Esophagus squamous epithelium (tissue), 5 donors: ENCODE data around the gene ASIC2. TPM values are rescaled to one million over a fixed set of nuclear protein-coding genes. Genes with fewer than 3 reads are reported as not detected.

Source experiments
- DNase-seq: peaks from one replicate; lab custom pipeline; 2025; lab: John Stamatoyannopoulos, UW
- H3K27ac ChIP-seq, 4 donors: fragments of 200-600 bp; sonication (generic); one replicate each; pipeline ENCODE4 v1.5.1; 2016 to 2019; ENCODE audit warnings: mild to moderate bottlenecking in 1 of 4
- H3K27me3 ChIP-seq, 4 donors: fragments of 200-600 bp; sonication (generic); 1 replicate in 3 of 4; 2 replicates in 1 of 4; pipeline versions ENCODE4 v1.5.1 to v1.6.0; 2017 to 2021; ENCODE audit warnings: antibody characterized with exemption in 1 of 4
- H3K36me3 ChIP-seq, 3 donors: fragments of 200-600 bp; sonication (generic); one replicate each; pipeline ENCODE4 v1.5.1; 2016 to 2019
- H3K4me1 ChIP-seq, 3 donors: fragments of 200-600 bp; sonication (generic); one replicate each; pipeline ENCODE4 v1.5.1; 2017 to 2019
- H3K4me3 ChIP-seq, 4 donors: fragments of 200-600 bp; sonication (generic); 1 replicate in 3 of 4; 2 replicates in 1 of 4; pipeline ENCODE4 v1.5.1; 2016 to 2019; ENCODE audit warnings: mild to moderate bottlenecking in 2 of 4, moderate library complexity in 1 of 4
- H3K9me3 ChIP-seq, 3 donors: fragments of 200-600 bp; sonication (generic); one replicate each; pipeline ENCODE4 v1.5.1; 2016 to 2019
- CTCF ChIP-seq, 6 experiments: fragments of 450-650 bp in 4 of 6; fragments of 200-600 bp in 2 of 6; sonication (generic) in 2 of 6; IDR thresholded peaks; one replicate each; pipeline ENCODE4 v1.5.1; 2016 to 2019; ENCODE audit warnings: antibody characterized with exemption in 6 of 6, mild to moderate bottlenecking in 4 of 6, moderate library complexity in 4 of 6
- POLR2A ChIP-seq, 4 donors: fragments of 450-650 bp; IDR thresholded peaks; one replicate each; pipeline ENCODE4 v1.6.1; 2017; ENCODE audit warnings: antibody characterized with exemption in 4 of 4, mild to moderate bottlenecking in 4 of 4, moderate library complexity in 3 of 4
- WGBS, 2 donors: methylation state at CpG; one replicate each; pipeline ENCODE4 v1.1.5; 2018; 5-methylcytosine and 5-hydroxymethylcytosine counted together
- intact Hi-C: fragments of 100-400 bp; cut with DNase I; formaldehyde crosslinking; loops from one replicate; pipeline ENCODE4 v1.15.0; 2022
- total RNA-seq, 4 donors: library from RNA; depleted of rRNA; stranded (reverse); fragments of >200 nt; gene quantifications; one replicate each; pipeline ENCODE4 v1.1.0, GENCODE V29; 2016
- donor health status: DM: yes; HTN: yes; CAD: no.

ASIC2 gene
- total RNA-seq, 4 donors from 2014 or later: 0.29 TPM; not detected in 3

DNA sequence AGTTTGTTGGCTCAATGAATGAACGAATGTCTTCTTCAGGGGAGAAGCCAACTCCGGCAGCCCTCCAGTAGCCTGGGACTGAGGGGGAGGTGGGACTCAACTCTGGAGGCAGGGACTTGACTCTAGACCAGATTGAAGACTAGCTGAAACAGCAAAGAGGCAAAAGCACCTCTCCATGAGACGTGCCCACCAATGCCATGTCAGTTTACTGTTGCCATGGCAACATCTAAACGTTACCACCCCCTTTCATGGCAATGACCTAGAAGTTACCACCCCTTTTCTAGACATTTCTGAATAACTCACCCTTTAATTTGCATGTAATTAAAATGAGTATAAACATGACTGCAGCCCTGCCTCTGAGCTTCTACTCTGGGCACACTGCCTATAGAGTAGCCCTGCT lies 91.8 kb downstream of the ASIC2 start:
- no peak overlapping the region for H3K4me3 ChIP-seq
- WGBS, 2 donors: 63% methylated on average over 3 to 4 of the region's 4 CpGs
- no peaks in the 10 kb centered on the region for H3K4me1 ChIP-seq
- no peak overlapping the region for H3K27ac ChIP-seq
- H3K9me3 ChIP-seq: no peaks in the 10 kb centered on the region
- intact Hi-C loops: no loop called here
- TF ChIP-seq POLR2A (IDR thresholded peaks at IDR 0.05): no peak
- TF ChIP-seq CTCF (IDR thresholded peaks at IDR 0.05): no peak
- peaks cover 0 to 83% (median 0%) of the 10 kb centered on the region in 4 donors for H3K27me3 ChIP-seq
- no peak for DNase-seq
- no peaks in the 10 kb centered on the region for H3K36me3 ChIP-seq

- TF ChIP-seq POLR2A (IDR thresholded peaks at IDR 0.05) (no peak), CTCF (IDR thresholded peaks at IDR 0.05) (no peak)
- Histone ChIP-seq H3K27me3 (peaks cover 0 to 80% (median 0%) of the 10 kb centered on the region in 4 donors), H3K4me3 (no peak overlapping the region), H3K27ac (no peak overlapping the region), H3K9me3 (no peaks in the 10 kb centered on the region), H3K36me3 (no peaks in the 10 kb centered on the region), H3K4me1 (no peaks in the 10 kb centered on the region)
- no peak for DNase-seq
- intact Hi-C loops: no loop called here
- 18 to 33% methylated on average over 1 of the region's 1 CpG for WGBS, 2 donors
Observed at GRCh38 chr17:33200587-33200986, 92.5 kb downstream of the ASIC2 start.

GRCh38 chr17:33199571-33200510 lies 93.3 kb downstream of the ASIC2 start:
- intact Hi-C loops: no loop called here
- no peak for TF ChIP-seq CTCF (IDR thresholded peaks at IDR 0.05)
- TF ChIP-seq POLR2A (IDR thresholded peaks at IDR 0.05): no peak
- Histone ChIP-seq H3K27ac (no peak overlapping the region), H3K9me3 (no peaks in the 10 kb centered on the region), H3K27me3 (peaks cover 0 to 79% (median 0%) of the 10 kb centered on the region in 4 donors), H3K4me1 (no peaks in the 10 kb centered on the region), H3K36me3 (no peaks in the 10 kb centered on the region), H3K4me3 (no peak overlapping the region)
- no peak for DNase-seq
- 59 to 67% methylated on average over 12 of the region's 12 CpGs for WGBS, 2 donors

GRCh38 chr17:33198954-33199353 lies 94.1 kb downstream of the ASIC2 start:
- peaks cover 0 to 77% (median 0%) of the 10 kb centered on the region in 4 donors for H3K27me3 ChIP-seq
- H3K4me1 ChIP-seq: no peaks in the 10 kb centered on the region
- no peaks in the 10 kb centered on the region for H3K36me3 ChIP-seq
- no peak for TF ChIP-seq CTCF (IDR thresholded peaks at IDR 0.05)
- TF ChIP-seq POLR2A (IDR thresholded peaks at IDR 0.05): no peak
- WGBS, 2 donors: 58 to 70% methylated on average over 5 of the region's 5 CpGs
- intact Hi-C loops: no loop called here
- no peak overlapping the region for H3K27ac ChIP-seq
- no peak overlapping the region for H3K4me3 ChIP-seq
- no peak for DNase-seq
- no peaks in the 10 kb centered on the region for H3K9me3 ChIP-seq

GRCh38 chr17:33197342-33197741 lies 95.8 kb downstream of the ASIC2 start:
- H3K27ac ChIP-seq: no peak overlapping the region
- no peaks in the 10 kb centered on the region for H3K4me1 ChIP-seq
- TF ChIP-seq POLR2A (IDR thresholded peaks at IDR 0.05): no peak
- no peak for TF ChIP-seq CTCF (IDR thresholded peaks at IDR 0.05)
- H3K9me3 ChIP-seq: no peaks in the 10 kb centered on the region
- peaks cover 0 to 77% (median 0%) of the 10 kb centered on the region in 4 donors for H3K27me3 ChIP-seq
- intact Hi-C loops: no loop called here
- WGBS, 2 donors: 63 to 78% methylated on average over 1 to 2 of the region's 2 CpGs
- H3K4me3 ChIP-seq: no peak overlapping the region
- H3K36me3 ChIP-seq: no peaks in the 10 kb centered on the region
- no peak for DNase-seq
